Mesothelial cell of epicardium (in vitro differentiated cells): ENCODE results near the gene TIGD6. TPM values are rescaled to one million over a fixed set of nuclear protein-coding genes. Genes with fewer than 3 reads are reported as not detected.

Experiments used
- DNase-seq, 2 experiments: peaks; one replicate each; pipeline ENCODE4 v3.0.0; 2021; ENCODE audit warnings: low spot score in 2 of 2; ENCODE audit not compliant: unreplicated experiment in 2 of 2
- H3K27ac Mint-ChIP-seq: 2 replicates; pipeline ENCODE4 v1.8.0; 2021; ENCODE audit warnings: mixed read lengths
- H3K27me3 Mint-ChIP-seq: 2 replicates; pipeline ENCODE4 v1.8.0; 2021; ENCODE audit warnings: low read depth, mixed read lengths
- H3K36me3 Mint-ChIP-seq: 2 replicates; pipeline ENCODE4 v1.8.0; 2021; ENCODE audit warnings: mixed read lengths
- H3K4me1 Mint-ChIP-seq: 2 replicates; pipeline ENCODE4 v1.8.0; 2021; ENCODE audit warnings: mixed read lengths
- H3K4me3 Mint-ChIP-seq: 2 replicates; pipeline ENCODE4 v1.8.0; 2021; ENCODE audit warnings: mild to moderate bottlenecking, moderate library complexity, mixed read lengths
- H3K9me3 Mint-ChIP-seq: 2 replicates; pipeline ENCODE4 v1.8.0; 2021; ENCODE audit warnings: mixed read lengths
- total RNA-seq: library from RNA; stranded (reverse); gene quantifications from 3 replicates; pipeline ENCODE4 v1.2.1, GENCODE V29; 2021
- TF ChIP-seq, protein P1 (sequence below): fragments of 200-600 bp; sonication (generic); IDR thresholded peaks from one replicate; pipeline ENCODE4 v1.5.0; 2021; ENCODE audit warnings: antibody characterized with exemption; ENCODE audit not compliant: unreplicated experiment

TIGD6 gene
- total RNA-seq, 1 donor from 2014 or later: 4.7 TPM

DNA sequence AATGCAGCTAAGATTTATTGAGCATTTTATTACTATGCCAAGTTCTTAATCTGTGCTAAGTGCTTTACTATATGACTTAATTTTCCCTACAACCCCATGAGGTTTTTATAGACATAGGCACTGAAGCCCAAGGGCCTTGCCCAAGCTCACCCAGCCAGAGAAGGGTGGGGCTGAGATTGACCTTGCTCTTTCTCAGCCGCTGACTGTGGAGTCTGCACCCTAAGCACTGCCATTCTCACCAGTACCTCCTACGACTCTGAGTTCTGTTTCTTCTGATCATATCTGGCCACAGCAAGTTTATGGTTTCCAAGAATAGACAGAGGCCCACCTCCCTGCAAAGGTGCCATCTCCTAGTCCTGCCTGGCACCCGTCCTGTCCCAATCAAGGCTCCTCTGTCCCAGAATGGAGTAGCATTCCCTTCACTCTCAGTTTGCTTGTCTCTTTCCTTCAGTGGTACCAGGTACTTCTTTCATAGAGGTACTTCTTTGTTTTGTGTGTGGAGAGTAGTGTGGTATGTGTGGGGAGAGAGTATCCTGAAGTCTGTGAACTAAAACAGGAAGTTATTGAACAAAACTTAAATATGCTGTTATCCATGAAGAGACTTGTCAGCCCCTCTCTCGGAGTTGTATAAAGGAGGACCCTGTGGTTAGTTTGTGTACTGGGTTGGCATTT is 43.3 kb upstream of the TIGD6 start:
- Mint-ChIP-seq H3K4me3 (no peak overlapping the region), H3K27me3 (no peaks in the 10 kb centered on the region), H3K27ac (peak overlapping the region; percentile 57), H3K9me3 (no peaks in the 10 kb centered on the region), H3K4me1 (peaks cover 19% of the 10 kb centered on the region), H3K36me3 (peaks cover 34% of the 10 kb centered on the region)
- TF ChIP-seq, protein P1, sequence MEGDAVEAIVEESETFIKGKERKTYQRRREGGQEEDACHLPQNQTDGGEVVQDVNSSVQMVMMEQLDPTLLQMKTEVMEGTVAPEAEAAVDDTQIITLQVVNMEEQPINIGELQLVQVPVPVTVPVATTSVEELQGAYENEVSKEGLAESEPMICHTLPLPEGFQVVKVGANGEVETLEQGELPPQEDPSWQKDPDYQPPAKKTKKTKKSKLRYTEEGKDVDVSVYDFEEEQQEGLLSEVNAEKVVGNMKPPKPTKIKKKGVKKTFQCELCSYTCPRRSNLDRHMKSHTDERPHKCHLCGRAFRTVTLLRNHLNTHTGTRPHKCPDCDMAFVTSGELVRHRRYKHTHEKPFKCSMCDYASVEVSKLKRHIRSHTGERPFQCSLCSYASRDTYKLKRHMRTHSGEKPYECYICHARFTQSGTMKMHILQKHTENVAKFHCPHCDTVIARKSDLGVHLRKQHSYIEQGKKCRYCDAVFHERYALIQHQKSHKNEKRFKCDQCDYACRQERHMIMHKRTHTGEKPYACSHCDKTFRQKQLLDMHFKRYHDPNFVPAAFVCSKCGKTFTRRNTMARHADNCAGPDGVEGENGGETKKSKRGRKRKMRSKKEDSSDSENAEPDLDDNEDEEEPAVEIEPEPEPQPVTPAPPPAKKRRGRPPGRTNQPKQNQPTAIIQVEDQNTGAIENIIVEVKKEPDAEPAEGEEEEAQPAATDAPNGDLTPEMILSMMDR: no peak
- DNase-seq: no peak

DNA sequence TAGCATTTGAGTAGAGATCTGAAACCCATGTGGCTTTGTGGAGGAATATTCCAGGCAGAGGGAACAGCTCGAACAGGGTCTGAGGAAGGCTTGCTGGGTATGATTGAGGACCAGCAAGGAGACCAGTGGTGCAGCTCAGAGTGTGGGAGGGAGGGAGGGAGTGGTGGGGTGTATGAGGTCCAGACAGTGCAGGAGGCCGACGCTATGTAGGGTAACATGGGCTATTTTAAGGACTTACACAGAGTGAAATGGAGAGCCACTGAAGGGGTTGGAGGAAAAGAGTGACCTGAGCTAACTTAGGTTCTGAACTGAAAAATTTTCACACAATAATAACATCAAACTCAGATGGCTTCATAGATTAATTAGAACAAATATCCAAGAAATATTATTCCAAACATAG is 42.0 kb upstream of the TIGD6 start:
- Mint-ChIP-seq H3K4me1 (peaks cover 23% of the 10 kb centered on the region), H3K9me3 (no peaks in the 10 kb centered on the region), H3K27ac (no peak overlapping the region), H3K36me3 (peaks cover 36% of the 10 kb centered on the region), H3K4me3 (no peak overlapping the region), H3K27me3 (no peaks in the 10 kb centered on the region)
- DNase-seq: no peak
- TF ChIP-seq, protein P1: no peak

DNA sequence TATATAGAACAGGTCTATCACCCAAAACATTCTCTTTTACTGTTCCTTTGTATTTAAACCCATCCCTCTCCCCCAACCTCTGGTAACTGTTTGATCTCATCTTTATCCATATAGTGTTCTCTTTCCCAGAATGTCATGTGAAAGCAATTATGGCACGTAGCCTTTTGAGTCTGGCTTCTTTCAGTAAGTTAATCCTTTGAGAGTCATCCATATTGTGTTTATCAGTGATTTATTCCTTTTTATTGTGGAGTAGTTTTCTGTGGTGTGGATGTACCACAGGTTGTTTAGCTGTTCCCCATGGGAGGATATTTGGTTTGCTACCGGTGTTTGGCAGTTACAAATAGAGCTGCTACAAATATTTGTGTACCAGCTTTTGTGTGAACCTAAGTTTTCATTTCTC is 38.1 kb upstream of the TIGD6 start:
- TF ChIP-seq, protein P1: no peak
- Mint-ChIP-seq H3K27ac (peak overlapping the region; percentile 39), H3K4me1 (peaks cover 10% of the 10 kb centered on the region), H3K36me3 (peaks cover 41% of the 10 kb centered on the region), H3K9me3 (no peaks in the 10 kb centered on the region), H3K4me3 (no peak overlapping the region), H3K27me3 (no peaks in the 10 kb centered on the region)
- DNase-seq: no peak

DNA sequence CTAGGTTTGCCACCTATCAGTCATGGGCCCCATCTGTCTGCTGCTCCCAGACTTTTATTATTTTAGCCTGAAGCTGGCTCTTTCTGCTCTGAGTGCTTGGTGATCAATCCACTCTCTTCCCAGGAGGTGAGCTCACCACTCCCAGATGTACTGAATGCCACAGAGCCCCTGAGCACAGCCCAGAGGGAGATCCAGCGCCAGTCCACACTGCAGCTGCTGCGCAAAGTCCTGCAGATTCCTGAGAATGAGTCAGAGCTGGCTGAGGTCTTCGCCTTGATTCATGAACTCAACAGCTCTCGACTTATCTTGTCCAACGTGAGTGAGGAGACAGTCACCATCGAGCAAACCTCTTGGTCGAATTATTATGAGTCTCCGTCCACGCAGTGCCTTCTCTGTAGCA is 36.1 kb upstream of the TIGD6 start:
- Mint-ChIP-seq H3K4me1 (peaks cover 6% of the 10 kb centered on the region), H3K4me3 (no peak overlapping the region), H3K27me3 (no peaks in the 10 kb centered on the region), H3K27ac (peak overlapping the region; percentile 52), H3K36me3 (peaks cover 43% of the 10 kb centered on the region), H3K9me3 (no peaks in the 10 kb centered on the region)
- DNase-seq: no peak
- TF ChIP-seq, protein P1: no peak

DNA sequence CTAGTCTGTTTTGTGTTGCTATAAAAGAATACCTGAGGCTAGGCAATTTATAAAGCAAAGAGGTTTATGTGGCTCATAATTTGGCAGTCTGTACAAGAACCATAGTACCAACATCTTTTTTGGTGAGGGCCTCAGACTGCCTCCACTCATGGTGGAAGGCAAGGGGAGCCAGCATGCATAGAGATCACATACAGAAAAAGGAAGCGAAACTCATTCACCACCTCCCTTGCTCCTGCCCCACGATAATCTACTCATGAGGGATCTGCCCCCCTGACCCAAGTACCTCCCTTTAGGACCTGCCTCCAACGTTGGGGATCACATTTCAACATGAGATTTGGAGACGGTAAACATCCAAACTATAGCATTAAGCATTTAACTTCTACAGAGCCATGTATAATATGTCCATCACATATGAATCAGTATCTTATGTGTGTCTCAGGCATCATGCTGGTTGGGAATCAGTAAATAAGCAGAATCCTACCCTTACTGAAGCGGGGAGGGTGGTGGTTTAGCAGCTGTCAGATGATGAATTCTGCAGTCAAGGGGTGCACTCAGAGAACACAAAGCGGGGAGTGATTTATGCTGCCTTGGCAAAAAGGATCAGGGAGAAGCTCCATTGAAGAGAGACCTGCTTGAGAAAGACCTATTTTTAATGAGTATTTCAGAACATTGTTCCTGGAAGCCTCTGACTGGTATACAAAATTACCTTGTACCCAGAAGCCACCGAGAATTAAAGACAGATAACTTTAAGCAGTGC is 34.9 kb upstream of the TIGD6 start:
- H3K36me3 Mint-ChIP-seq: peaks cover 38% of the 10 kb centered on the region

More for the DNA sequence above, 34.9 kb upstream of the TIGD6 start:
- no peaks in the 10 kb centered on the region for H3K27me3 Mint-ChIP-seq
- no peaks in the 10 kb centered on the region for H3K9me3 Mint-ChIP-seq
- DNase-seq: no peak
- H3K4me3 Mint-ChIP-seq: no peak overlapping the region
- no peak overlapping the region for H3K27ac Mint-ChIP-seq
- H3K4me1 Mint-ChIP-seq: peaks cover 6% of the 10 kb centered on the region
- TF ChIP-seq, protein P1: no peak
